Muscle of arm (tissue), 12 donors: Measurements from ENCODE around the gene JAKMIP3. TPM values are rescaled to one million over a fixed set of nuclear protein-coding genes. Genes with fewer than 3 reads are reported as not detected.

Experiments used
- DNase-seq: peaks from one replicate; pipeline ENCODE4 v3.0.0-alpha.2; 2013
- polyA plus RNA-seq, 12 donors: library from polyadenylated mRNA; unstranded; fragments of 120-200 nt; gene quantifications; one replicate each; pipeline ENCODE4 v1.2.1, GENCODE V29; 2013; ENCODE audit not compliant: insufficient read length in 12 of 12

JAKMIP3 gene
- polyA plus RNA-seq, 12 donors: 0.38 to 1.1 (median 0.66) TPM; not detected in 2

DNA sequence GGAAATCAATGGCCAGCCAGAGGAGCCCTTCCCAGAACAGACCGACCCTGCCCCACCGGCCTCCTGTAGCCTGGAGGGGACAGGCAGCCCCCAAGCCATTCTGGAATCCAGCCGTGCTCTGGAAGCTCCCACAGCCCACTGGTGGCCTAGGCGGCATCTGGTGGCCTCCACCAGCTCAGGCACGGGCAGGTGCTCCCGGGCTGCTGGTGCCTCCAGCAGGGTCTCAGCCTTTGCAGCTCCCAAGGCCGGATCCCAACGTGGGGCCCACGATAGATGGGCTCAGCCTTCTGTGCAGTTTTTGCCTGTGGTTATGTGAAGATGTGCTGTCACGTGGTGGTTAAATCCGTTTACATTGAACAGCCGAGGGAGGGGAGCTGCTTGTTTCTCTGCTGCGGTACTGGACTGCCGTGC lies 44.4 kb downstream of the JAKMIP3 start:
- DNase-seq: peak; percentile 59

DNA sequence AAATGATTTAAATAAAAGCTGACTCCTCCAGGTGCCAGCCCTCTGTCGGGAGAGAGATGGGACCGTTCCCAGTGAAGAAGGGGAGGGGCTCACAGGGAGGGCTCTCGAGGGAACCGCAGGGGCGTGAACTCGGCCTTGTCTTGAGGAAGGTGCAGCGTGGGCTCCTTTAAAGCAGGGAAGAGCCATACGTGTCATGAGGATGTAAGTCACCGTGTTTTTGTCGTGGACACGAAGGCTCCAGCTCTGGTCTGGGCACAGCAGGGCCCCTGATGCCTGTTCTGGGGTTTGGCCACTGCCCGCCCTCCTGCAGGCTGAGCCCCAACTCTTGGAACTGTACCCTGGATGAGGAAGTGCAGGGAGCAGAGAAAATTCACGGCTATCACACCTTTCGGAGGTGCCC lies 45.0 kb downstream of the JAKMIP3 start:
- DNase-seq: no peak

DNA sequence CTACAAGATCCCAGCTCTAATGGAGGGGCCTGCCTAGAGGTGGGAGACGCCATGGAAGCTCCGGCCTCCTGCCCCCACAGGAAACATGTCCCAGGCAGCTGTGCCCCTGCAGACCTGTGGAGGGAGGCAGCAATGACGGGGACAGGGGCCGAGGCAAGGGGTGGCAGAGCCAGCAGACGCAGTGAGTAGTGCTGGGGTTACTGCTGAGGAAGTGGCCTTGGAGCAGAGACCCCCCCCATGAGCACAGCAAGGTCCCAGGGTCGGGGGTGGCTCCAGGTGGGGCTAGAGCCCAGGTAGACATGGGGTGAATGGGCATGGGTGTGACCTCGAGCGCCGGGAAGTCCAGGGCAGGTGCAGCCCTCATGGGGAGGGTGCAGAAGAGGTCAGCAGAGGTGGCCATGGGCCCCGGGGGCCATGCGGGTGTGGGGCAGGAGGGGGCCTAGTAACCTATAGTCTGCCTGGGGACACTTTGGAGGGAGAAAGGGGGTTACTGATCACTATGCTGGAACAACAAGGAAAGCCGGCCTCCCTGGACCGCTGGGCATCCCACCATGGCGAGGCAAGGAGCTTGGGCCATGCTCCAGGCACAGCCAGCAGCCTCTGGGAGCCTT lies 45.5 kb downstream of the JAKMIP3 start:
- DNase-seq: no peak

GRCh38 chr10:132111871-132112341 lies 46.2 kb downstream of the JAKMIP3 start:
- no peak for DNase-seq

DNA sequence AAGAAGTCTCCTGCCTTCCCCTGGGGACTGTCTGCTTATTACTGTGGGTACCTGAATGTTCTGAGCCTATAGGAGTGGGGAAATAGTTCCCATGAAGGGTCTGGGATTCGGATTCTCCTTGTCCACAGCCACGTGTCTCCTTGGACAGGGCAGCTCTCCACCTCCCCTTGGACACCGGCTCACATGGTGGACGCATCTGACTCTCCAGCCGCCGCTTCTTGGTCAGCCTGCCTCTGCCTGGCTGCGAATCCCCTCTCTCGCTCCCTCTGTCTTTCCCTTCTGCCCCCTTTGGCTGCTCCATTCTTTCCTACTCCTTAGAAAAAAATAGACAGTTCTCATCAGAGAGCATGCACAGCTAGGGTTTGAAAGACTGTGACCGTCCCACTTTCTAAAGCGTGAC lies 46.9 kb downstream of the JAKMIP3 start:
- no peak for DNase-seq

- DNase-seq: no peak
Observed at GRCh38 chr10:132113206-132113605, 47.5 kb downstream of the JAKMIP3 start.

DNA sequence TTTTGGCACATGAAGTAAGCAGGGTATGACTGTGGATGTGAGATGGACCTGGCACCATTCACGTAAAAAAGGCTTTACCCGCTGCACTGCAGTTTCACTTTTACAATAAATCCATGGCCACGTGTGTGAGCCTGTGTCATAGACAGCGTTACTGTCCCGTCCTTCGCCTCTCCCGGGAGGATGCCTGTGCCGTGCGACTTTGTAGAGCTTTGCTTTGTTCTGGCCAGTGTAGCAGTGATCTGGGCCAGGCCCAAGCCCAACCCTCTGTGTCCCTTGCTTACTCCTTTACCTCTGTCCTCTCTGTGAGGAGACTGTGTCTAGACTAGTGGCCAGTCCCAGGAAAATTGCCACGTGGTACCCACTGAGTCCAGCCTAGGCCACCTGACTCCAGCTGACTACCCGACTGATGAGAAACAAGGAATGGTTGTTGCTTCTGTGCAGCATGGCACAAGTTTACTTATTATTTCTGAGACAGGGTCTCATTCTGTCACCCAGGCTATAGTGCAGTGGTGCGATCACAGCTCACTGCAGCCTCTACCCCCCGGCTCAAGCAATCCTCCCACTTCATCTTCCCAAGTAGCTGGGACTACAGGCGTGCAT lies 48.1 kb downstream of the JAKMIP3 start:
- DNase-seq: no peak

GRCh38 chr10:132114953-132115520 lies 49.3 kb downstream of the JAKMIP3 start:
- DNase-seq: no peak

Other genes with a start within 250 kb of the JAKMIP3 start
- 10 to 100 TPM in 11 of 12 donors, not detected in 1; 25.9 to 44.1 (median 32.8) TPM for gene PPP2R2D, start 164.9 kb upstream of the JAKMIP3 start, polyA plus RNA-seq
- 10 to 100 TPM in 11 of 12 donors, not detected in 1; 22.0 to 53.3 (median 44.9) TPM for gene BNIP3, start 84.0 kb upstream of the JAKMIP3 start, polyA plus RNA-seq
- gene DPYSL4, start 121.0 kb downstream of the JAKMIP3 start, polyA plus RNA-seq: 1 to 10 TPM in 10 of 12 donors, not detected in 2; 1.8 to 5.3 (median 2.8) TPM
- 10 to 100 TPM in 3 of 12 donors, 1 to 10 TPM in 7, not detected in 2; 8.1 to 12.1 (median 9.5) TPM for gene STK32C, start 242.0 kb downstream of the JAKMIP3 start, polyA plus RNA-seq